A549 (cell line): ENCODE data around the gene AUTS2. TPM values are rescaled to one million over a fixed set of nuclear protein-coding genes. Genes with fewer than 3 reads are reported as not detected.

ENCODE experiments used
- ATAC-seq, 2 experiments: fragments of 200-7000 bp in 1 of 2; fragments of >200 bp in 1 of 2; cut with Nextera tagmentation in 1 of 2; cut with Tn5 transposase in 1 of 2; 3 replicates each; pipeline versions ENCODE4 v1.8.0 to v1.9.1; 2018 to 2020; ENCODE audit warnings: mild to moderate bottlenecking in 1 of 2, moderate library complexity in 1 of 2
- CTCF ChIA-PET: fragments of 300-600 bp; sonication (Branson Sonifier 250); formaldehyde crosslinking; extraction: SDS; loops from one replicate; lab custom pipeline; 2021; ENCODE audit warnings: antibody characterized with exemption, inconsistent platforms; lab: Yijun Ruan, JAX
- POLR2A ChIA-PET: fragments of 350-600 bp; formaldehyde crosslinking; extraction: SDS; loops from one replicate; lab custom pipeline; 2021; ENCODE audit warnings: antibody characterized with exemption, inconsistent platforms; lab: Yijun Ruan, JAX
- DNase-seq, 2 experiments: peaks; one replicate each; pipeline versions ENCODE4 v3.0.0 to v3.0.0-alpha.2; 2011 to 2016; ENCODE audit warnings: low read depth in 1 of 2, low spot score in 1 of 2
- FAIRE-seq: peaks from 2 replicates; lab custom pipeline; 2011; peaks lifted over from hg19 to GRCh38; lab: Jason Lieb, UNC
- H3K27ac ChIP-seq, 2 experiments: fragments of >200 bp; sonication (Bioruptor Twin); formaldehyde crosslinking; 3 replicates each; pipeline ENCODE4 v1.5.1; 2016 to 2017
- H3K4me1 ChIP-seq: fragments of >200 bp; sonication (Bioruptor Twin); formaldehyde crosslinking; 3 replicates; pipeline ENCODE4 v1.6.1; 2016
- H3K4me2 ChIP-seq: fragments of >200 bp; sonication (Bioruptor Twin); formaldehyde crosslinking; 3 replicates; pipeline ENCODE4 v1.6.1; 2016
- H3K4me3 ChIP-seq: fragments of >200 bp; sonication (Bioruptor Twin); formaldehyde crosslinking; 3 replicates; pipeline ENCODE4 v1.5.1; 2016
- H3K9me3 ChIP-seq: fragments of >200 bp; sonication (Bioruptor Twin); formaldehyde crosslinking; 3 replicates; pipeline ENCODE4 v1.6.1; 2016
- BCL3 ChIP-seq: fragments of >200 bp; sonication (Bioruptor Twin); formaldehyde crosslinking; IDR thresholded peaks from 3 replicates; pipeline ENCODE4 v1.6.1; 2016
- BHLHE40 ChIP-seq: IDR thresholded peaks from 2 replicates; pipeline ENCODE4 v1.6.1; 2012; ENCODE audit warnings: low read depth, low read length, inconsistent platforms
- CEBPB ChIP-seq, 2 experiments: fragments of >200 bp in 1 of 2; sonication (Bioruptor Twin) in 1 of 2; formaldehyde crosslinking in 1 of 2; IDR thresholded peaks; 2 replicates each; pipeline ENCODE4 v1.6.1; 2012 to 2016
- CHD4 ChIP-seq: fragments of 200-600 bp; sonication (generic); IDR thresholded peaks from 2 replicates; pipeline ENCODE4 v1.6.1; 2016; ENCODE audit warnings: antibody characterized with exemption, mild to moderate bottlenecking, borderline replicate concordance
- FOSL2 ChIP-seq, 2 experiments: fragments of 450-650 bp in 1 of 2; fragments of >200 bp in 1 of 2; sonication (Bioruptor Twin) in 1 of 2; formaldehyde crosslinking; IDR thresholded peaks; 2 replicates each; pipeline versions ENCODE4 v1.5.0 to v1.6.1; 2016 to 2020; ENCODE audit warnings: mild to moderate bottlenecking in 1 of 2, moderate library complexity in 1 of 2
- GATA3 ChIP-seq: IDR thresholded peaks from 2 replicates; pipeline ENCODE4 v1.6.1; 2012; ENCODE audit warnings: borderline replicate concordance
- HEYL ChIP-seq: fragments of 250-450 bp; sonication (Bioruptor Pico); IDR thresholded peaks from 2 replicates; pipeline ENCODE4 v1.8.0; 2021; ENCODE audit warnings: mild to moderate bottlenecking, moderate library complexity
- HOXB13 ChIP-seq: fragments of 250-450 bp; sonication (Bioruptor Pico); IDR thresholded peaks from 2 replicates; pipeline ENCODE4 v1.5.0; 2020; ENCODE audit warnings: low read depth, mild to moderate bottlenecking, moderate library complexity
- JUN ChIP-seq, 2 experiments: fragments of >200 bp; sonication (Bioruptor Twin); formaldehyde crosslinking; IDR thresholded peaks; 2 replicates in 1 of 2; 3 replicates in 1 of 2; pipeline ENCODE4 v1.6.1; 2016 to 2017
- MAFK ChIP-seq: fragments of 450-650 bp; IDR thresholded peaks from 2 replicates; pipeline ENCODE4 v1.6.1; 2014; ENCODE audit not compliant: partially characterized antibody
- MAX ChIP-seq: IDR thresholded peaks from 2 replicates; pipeline ENCODE4 v1.6.1; 2012
- MAZ ChIP-seq: fragments of 150-350 bp; IDR thresholded peaks from 2 replicates; pipeline ENCODE4 v1.6.1; 2014; ENCODE audit warnings: antibody characterized with exemption, low read depth, low read length, borderline replicate concordance
- NFE2L2 ChIP-seq: fragments of 150-350 bp; conservative IDR thresholded peaks from 2 replicates; pipeline ENCODE4 v1.6.1; 2014; ENCODE audit warnings: low read length
- NPAS2 ChIP-seq: fragments of 250-450 bp; sonication (Bioruptor Pico); IDR thresholded peaks from 2 replicates; pipeline ENCODE4 v1.8.0; 2022; ENCODE audit warnings: mild to moderate bottlenecking, moderate library complexity, borderline replicate concordance
- NR3C1 ChIP-seq: fragments of >200 bp; sonication (Bioruptor Twin); formaldehyde crosslinking; IDR thresholded peaks from 3 replicates; pipeline ENCODE4 v1.6.1; 2017
- POLR2A ChIP-seq: IDR thresholded peaks from 2 replicates; pipeline ENCODE4 v1.6.1; 2012; ENCODE audit warnings: mild to moderate bottlenecking, low read length
- RAD21 ChIP-seq, 2 experiments: fragments of >200 bp in 1 of 2; sonication (Bioruptor Twin) in 1 of 2; formaldehyde crosslinking in 1 of 2; IDR thresholded peaks in 1 of 2; conservative IDR thresholded peaks in 1 of 2; 2 replicates in 1 of 2; 3 replicates in 1 of 2; pipeline ENCODE4 v1.6.1; 2012 to 2018; ENCODE audit warnings: inconsistent platforms in 1 of 2
- RNF2 ChIP-seq: fragments of 200-600 bp; sonication (generic); IDR thresholded peaks from 2 replicates; pipeline ENCODE4 v1.6.1; 2016; ENCODE audit warnings: low read depth, mild to moderate bottlenecking, antibody characterized with exemption, moderate library complexity, borderline replicate concordance
- SMC3 ChIP-seq: fragments of >200 bp; sonication (Bioruptor Twin); formaldehyde crosslinking; IDR thresholded peaks from 3 replicates; pipeline ENCODE4 v1.6.1; 2018; ENCODE audit warnings: inconsistent platforms
- TFCP2L1 ChIP-seq: fragments of 250-450 bp; sonication (Bioruptor Pico); IDR thresholded peaks from 2 replicates; pipeline ENCODE4 v1.5.0; 2021; ENCODE audit warnings: mild to moderate bottlenecking
- TP53 ChIP-seq: fragments of 250-450 bp; sonication (Bioruptor Pico); IDR thresholded peaks from 2 replicates; pipeline ENCODE4 v1.5.0; 2021; ENCODE audit warnings: mild to moderate bottlenecking, moderate library complexity
- USF2 ChIP-seq: fragments of 450-650 bp; IDR thresholded peaks from 2 replicates; pipeline ENCODE4 v1.6.1; 2014; ENCODE audit warnings: antibody characterized with exemption
- ZNF302 ChIP-seq: fragments of 250-450 bp; sonication (Bioruptor Pico); IDR thresholded peaks from 2 replicates; pipeline ENCODE4 v1.9.0; 2021; ENCODE audit warnings: inconsistent platforms, mild to moderate bottlenecking, moderate library complexity
- ZSCAN20 ChIP-seq: fragments of 250-450 bp; sonication (Bioruptor Pico); IDR thresholded peaks from 2 replicates; pipeline ENCODE4 v1.8.0; 2022; ENCODE audit warnings: mild to moderate bottlenecking, moderate library complexity
- WGBS: methylation state at CpG from one replicate; pipeline ENCODE4 v1.1.6; 2017; ENCODE audit errors: missing lambda C conversion rate; 5-methylcytosine and 5-hydroxymethylcytosine counted together
- polyA plus RNA-seq, 4 experiments: library from polyadenylated mRNA; depleted of rRNA in 3 of 4; stranded (reverse); fragments of >200 nt; fragmentation: RNase III in 1 of 4; extraction: RNeasy Plus Mini Kit Qiagen cat#74134 plus additional on column Dnase treatment in 1 of 4; gene quantifications; 2 replicates in 3 of 4; 3 replicates in 1 of 4; pipeline ENCODE4 v1.2.3, GENCODE V29; 2011 to 2017

Gene AUTS2
- polyA plus RNA-seq, 2 of the 4 experiments (the other 2 are of a cell fraction), result 1.6 to 3.6 TPM

GRCh38 chr7:70134029-70134770, 535.9 kb downstream of the AUTS2 start:
- H3K9me3 ChIP-seq, result no peaks in the 10 kb centered on the region
- H3K4me3 ChIP-seq, result no peak overlapping the region
- no peak for TF ChIP-seq CEBPB (IDR thresholded peaks at IDR 0.05)
- no peak for TF ChIP-seq RAD21 (conservative IDR thresholded peaks at IDR 0.05 in 1 of 2, IDR thresholded peaks at IDR 0.05 in 1 of 2)
- ChIA-PET CTCF (no interaction called here), POLR2A (no interaction called here)
- WGBS, result 36% methylated on average over 8 of the region's 8 CpGs
- no peak overlapping the region for H3K4me2 ChIP-seq
- no peak overlapping the region for H3K27ac ChIP-seq
- no peak for FAIRE-seq
- ATAC-seq, result no peak
- DNase-seq, result no peak
- H3K4me1 ChIP-seq, result no peaks in the 10 kb centered on the region

GRCh38 chr7:70135656-70136055, 537.4 kb downstream of the AUTS2 start:
- no peak for ATAC-seq
- H3K4me1 ChIP-seq, result no peaks in the 10 kb centered on the region
- no peak overlapping the region for H3K27ac ChIP-seq
- TF ChIP-seq SMC3 (no peak), FOSL2 (IDR thresholded peaks at IDR 0.05) (no peak), FOSL2 (CRISPR knock-in tag; IDR thresholded peaks at IDR 0.05) (no peak), RNF2 (no peak), USF2 (no peak), ZSCAN20 (CRISPR knock-in tag) (no peak), HOXB13 (CRISPR knock-in tag) (no peak), CHD4 (no peak), TFCP2L1 (no peak), TP53 (CRISPR knock-in tag) (no peak), MAX (no peak), GATA3 (no peak), ZNF302 (no peak), CEBPB (IDR thresholded peaks at IDR 0.05) (no peak), NFE2L2 (no peak)
- no peak for DNase-seq
- WGBS, result 39% methylated on average over 3 of the region's 3 CpGs
- POLR2A ChIA-PET, result no interaction called here
- no peak overlapping the region for H3K4me3 ChIP-seq
- CTCF ChIA-PET, result no interaction called here
- no peak overlapping the region for H3K4me2 ChIP-seq
- H3K9me3 ChIP-seq, result no peaks in the 10 kb centered on the region
- FAIRE-seq, result no peak

GRCh38 chr7:70137126-70137525, 538.9 kb downstream of the AUTS2 start:
- ATAC-seq (no peak), DNase-seq (no peak), FAIRE-seq (no peak)
- CTCF ChIA-PET, result no interaction called here
- Histone ChIP-seq H3K4me1 (no peaks in the 10 kb centered on the region), H3K9me3 (no peaks in the 10 kb centered on the region), H3K4me2 (no peak overlapping the region), H3K27ac (no peak overlapping the region), H3K4me3 (no peak overlapping the region)
- POLR2A ChIA-PET, result no interaction called here
- TF ChIP-seq NR3C1 (no peak), USF2 (no peak), TP53 (CRISPR knock-in tag) (no peak)
- 10% methylated on average over 4 of the region's 4 CpGs for WGBS

- WGBS, result 42% methylated on average over 4 of the region's 4 CpGs
- ATAC-seq (no peak), DNase-seq (no peak), FAIRE-seq (no peak)
- no peak overlapping the region for H3K4me2 ChIP-seq
- no peak overlapping the region for H3K4me3 ChIP-seq
- no peaks in the 10 kb centered on the region for H3K9me3 ChIP-seq
- ChIA-PET POLR2A (no interaction called here), CTCF (interaction anchor here (1.6 kb wide), 1 partner anchor 17 kb away, joined by 3 read pairs; no protein-coding TSS in a partner anchor)
- no peaks in the 10 kb centered on the region for H3K4me1 ChIP-seq
- H3K27ac ChIP-seq, result no peak overlapping the region
- TF ChIP-seq BCL3 (no peak), HEYL (CRISPR knock-in tag) (no peak), TFCP2L1 (no peak), NPAS2 (CRISPR knock-in tag) (no peak), BHLHE40 (no peak), MAZ (no peak), NFE2L2 (no peak), MAFK (no peak), JUN (IDR thresholded peaks at IDR 0.05) (no peak), POLR2A (no peak), USF2 (no peak)
Measured at GRCh38 chr7:70142247-70142932, 544.1 kb downstream of the AUTS2 start.
